Stimulated activated CD4-positive, alpha-beta T cell treated with anti-CD3 and anti-CD28 coated beads, Interleukin-2, amount 100 ng/mL, for 24 hours (primary cell): Measurements from ENCODE around the gene DENND2D.

ENCODE experiments used
- DNase-seq, 2 donors: peaks; one replicate each; pipeline ENCODE4 v3.0.0-alpha.2; 2020

DENND2D gene

DNA sequence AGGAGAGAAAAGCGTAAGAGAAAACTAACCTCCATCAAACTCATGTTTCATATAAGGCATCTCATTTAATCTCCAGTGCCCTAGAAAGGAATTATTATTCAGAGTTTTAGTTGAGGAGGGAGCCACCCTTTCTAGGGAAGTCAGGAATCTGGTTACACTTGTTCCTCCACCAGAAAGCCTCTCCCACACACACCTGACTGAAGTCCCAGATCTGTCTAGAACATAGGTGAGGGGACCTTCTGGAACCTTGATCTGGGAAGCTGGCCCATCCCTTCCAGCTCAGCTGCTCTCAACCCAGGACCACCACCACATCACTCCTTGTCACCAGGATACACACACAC, 1.9 kb upstream of the DENND2D start:
- peak in 1 of 2 donors; percentile 16 for DNase-seq

DNA sequence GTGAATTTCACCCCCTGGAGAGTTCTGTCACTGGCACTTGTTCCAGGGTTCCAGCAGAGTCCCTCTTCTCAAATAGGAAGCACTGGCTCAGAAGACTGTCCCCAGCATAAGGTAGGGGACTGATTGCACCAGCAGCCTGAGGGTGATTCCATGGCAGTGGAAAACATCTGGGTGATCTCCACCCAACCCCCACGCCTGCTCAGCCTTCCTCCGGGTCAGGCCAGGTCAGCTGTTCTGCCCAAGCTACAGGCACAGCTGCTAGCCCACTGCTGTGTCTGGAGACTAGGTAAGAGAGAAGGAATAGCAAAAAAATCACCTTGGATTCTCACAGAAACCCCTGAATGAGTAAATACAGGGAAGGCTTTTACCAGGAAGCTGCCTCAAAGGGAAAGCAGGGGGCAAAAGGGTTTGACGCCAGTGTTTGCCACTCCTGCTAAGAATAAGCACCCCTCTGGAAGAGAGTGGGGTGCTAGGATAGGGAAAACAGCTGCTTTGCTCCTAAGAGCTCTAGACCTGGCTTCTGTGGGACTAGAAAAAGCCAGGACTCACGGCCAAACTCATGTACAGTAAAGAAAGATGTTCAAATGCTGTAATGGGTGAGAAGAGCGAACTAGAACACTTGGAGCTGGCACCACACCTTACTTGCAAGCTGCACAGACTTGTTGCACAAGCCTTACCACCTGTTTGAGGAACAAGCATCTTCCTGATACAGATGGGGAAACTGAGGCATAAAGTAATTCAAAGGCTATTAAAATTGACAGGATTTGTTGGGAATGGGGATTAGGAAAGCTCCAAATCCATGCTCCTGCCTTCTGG, 1.0 kb upstream of the DENND2D start:
- DNase-seq: peak in 1 of 2 donors; percentile 29

DNA sequence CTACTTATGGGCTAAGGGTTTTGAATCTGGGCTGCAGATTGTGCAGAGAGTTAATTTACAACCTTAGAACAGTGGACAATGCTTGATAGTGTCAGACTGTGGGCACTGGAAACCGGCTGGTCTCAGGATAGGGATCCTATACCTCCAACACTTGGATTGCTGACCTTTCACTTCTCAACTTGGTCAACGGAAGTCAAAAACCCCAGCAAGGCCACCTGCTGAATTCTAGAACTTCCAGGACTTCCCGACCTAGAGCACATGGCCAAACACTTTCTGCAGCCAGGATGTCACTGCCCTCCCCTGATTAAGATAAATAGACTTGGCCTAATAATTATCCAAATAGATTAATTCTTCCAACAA, 336 bp upstream of the DENND2D start:
- peak in 1 of 2 donors; percentile 19 for DNase-seq

DNA sequence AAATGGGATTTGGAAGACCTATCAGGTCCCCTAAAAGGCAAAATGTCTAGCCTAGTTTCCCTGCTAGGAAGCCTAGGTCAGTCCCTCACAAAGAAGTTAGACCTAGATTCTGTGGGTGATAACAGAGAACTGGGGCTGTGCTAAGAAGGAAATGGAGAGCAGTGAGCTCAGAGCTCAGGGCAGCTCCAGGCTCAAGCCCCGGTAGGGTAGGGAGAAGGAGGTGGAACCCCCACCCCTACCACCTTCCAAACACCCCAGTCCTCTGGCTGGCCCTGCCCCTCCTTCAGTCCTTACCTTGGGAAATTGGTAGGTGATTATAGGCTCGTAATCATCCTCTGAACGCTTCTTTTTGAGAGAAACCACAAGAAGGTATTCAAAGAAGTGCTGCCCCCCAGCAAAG, 1.1 kb downstream of the DENND2D start:
- no peak for DNase-seq

DNA sequence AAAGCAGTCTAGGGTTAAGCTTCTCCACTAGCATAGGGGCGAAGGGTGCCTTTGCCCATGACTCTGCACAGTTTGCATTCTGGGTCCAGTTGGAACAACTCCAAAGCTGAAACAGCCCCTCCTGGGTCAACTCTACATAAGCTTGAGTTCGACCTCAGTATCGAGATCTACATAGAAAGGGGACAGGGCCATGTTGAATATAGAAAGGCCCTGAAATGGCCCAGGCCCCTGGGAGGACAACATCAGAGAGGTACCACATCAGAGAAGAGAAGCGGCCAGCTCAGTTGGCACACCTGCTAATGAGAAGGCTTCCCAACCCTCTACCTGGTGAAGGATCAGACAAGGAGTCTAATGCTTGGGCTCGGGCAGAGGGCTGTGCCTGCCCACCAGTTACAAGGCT, 1.6 kb downstream of the DENND2D start:
- DNase-seq: no peak

DNA sequence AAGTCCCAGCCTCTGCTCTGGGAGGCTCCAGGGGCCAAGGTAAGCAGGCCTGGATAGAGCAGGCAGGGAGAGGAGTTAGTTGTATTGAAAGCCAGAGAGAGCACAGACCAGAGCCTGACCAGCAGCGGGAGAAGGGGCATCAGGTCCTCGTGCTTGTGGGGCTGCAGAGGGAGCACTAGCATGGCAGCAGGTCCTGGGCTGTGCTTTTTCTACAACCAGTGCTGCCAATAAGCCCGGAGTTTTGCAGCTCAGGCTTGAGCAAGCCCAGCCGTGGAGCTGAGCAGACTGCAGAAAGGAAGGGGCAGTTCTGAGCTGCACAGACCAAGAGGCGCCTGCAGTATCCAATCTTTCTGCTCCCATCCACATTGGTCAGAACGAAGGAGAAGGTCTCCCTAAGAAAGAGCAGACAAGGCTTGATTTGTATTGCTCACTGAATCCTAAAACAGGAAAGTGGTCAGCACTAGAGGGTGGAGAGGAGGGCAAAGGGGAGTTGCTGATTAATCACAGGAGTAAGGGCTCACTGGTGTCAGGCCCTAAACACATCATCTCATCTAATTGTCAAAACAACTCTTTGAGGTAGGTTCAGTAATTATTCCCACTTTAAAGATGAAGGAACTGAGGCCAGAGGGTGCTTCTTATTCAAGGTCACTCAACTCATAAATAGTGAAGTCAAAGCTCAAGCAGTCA, 2.7 kb downstream of the DENND2D start:
- peak; percentile 66 to 71 for DNase-seq

DNA sequence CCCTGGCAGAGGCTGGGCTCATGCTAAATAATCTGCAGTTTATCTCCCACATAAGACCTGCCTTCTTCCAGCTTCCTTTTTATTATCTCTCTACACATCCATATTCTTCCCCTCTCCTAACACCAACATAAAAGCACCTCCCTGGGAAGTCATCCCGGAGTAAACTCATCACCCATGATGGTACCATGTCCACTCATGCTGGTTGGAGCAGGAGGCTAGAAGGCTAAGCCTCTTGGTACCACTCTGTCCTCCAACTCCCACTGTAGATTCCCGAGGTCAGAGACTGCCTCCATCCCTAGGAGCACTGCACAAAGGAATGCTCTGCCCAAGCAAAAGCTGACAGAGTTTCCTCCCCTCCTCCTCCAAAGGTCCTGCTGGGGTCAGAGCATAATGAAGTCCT, 4.2 kb downstream of the DENND2D start:
- no peak for DNase-seq

DNA sequence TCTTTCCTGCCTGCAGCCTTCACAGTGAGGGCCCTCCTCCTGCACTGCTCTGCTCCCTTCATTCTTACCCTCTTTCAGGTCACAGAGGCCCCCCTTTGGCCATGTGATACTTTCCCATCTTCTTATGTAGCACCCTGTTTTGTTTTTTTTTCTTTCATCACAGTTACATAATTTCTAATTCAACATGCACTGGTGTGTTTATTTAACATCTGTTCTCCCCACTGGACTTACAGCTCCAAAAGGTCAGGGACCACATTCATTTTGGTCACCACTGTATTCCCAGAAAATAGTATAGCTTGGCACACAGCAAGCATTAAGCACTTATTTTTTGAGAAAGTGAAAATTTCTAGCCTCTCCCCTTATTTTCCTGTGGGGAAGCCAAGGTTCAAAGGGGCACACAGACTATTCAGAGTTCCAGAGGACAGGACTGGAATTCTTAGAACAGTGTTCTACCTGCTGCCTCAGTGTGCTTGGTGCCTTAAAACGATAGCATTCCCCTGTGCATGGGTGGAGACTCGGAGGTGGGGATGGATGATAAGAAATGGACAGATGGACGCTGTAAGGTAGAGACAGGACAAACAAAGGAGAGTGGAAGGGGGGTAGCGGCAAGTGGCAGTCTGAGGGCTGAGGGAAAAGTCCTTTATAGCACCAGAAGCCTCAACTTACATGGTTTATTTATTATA, 5.3 kb downstream of the DENND2D start:
- no peak for DNase-seq

DNA sequence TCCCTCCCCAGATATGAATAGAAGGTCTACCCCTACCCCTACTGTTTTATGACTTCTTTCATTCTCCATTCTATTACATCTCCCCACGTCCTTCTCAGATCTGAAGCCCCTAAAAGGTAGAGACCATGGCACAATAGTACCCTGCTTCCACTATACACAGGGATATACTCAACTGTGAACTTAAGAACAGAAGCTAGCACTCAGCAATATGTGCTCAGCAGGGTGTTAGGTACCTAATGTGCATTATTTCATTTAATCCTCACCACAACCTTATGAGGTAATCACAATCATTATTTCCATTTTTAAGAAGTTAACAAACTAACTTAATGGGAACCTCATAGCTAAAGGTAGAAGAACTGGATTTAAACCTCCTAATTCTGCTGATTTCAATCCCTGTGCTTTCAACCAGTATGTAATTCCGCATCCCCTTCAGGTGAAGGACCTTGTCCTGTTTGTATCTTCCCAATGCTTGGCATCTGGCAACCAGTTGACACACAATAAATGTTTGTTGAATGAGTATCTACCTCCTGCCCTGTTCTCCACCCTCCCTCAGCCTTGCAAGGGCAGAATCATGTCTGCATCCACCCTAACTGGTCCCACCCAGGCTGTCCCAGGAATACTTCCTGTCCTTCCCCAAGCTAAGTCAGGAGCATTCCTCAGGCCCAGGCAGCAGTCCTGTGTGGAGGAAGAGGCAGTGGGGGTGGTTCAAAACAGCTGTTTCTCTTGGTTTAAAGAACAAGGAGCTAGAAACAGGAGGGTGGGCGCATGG, 6.5 kb downstream of the DENND2D start:
- no peak for DNase-seq

DNA sequence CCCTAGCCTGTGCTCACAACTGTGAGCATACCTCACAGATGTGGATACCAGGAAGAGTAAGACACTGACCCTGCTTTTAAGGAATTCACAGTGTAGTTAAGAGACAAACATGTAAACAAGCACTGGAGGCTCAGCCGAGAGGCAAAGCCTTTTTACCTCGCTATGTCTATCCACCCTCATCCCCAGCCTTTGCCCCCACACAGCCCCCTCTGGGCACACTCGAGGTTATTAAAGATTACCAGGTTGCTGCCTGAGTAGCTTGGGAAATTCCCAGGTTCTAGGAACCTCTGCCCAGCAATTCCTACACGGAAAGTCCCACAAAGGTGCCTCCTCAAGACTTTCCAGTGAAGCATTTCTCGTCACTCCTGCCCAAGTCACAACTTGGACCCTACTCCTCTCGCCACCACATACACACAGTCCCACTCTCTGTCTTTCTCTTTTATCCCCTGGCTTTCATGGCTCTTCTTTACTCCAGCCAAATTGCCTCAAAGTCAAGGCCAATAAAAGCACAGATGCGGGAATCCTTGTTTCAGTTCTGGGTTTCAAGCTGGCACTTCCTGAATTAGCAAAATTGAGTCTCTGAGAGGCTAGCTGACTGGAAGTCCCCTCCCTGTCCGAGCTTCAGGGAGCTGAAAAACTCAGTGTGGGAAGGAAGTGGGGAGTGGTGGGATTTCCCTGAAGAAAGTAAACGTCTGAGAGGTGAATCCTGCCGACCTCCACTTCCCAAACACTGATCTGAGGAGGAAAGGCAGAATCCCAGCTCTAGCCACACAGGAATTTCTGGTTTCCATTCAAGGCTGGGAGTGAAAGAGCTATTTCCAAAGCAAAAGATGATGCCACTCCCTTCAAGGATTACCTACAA, 7.6 kb downstream of the DENND2D start:
- no peak for DNase-seq

DNA sequence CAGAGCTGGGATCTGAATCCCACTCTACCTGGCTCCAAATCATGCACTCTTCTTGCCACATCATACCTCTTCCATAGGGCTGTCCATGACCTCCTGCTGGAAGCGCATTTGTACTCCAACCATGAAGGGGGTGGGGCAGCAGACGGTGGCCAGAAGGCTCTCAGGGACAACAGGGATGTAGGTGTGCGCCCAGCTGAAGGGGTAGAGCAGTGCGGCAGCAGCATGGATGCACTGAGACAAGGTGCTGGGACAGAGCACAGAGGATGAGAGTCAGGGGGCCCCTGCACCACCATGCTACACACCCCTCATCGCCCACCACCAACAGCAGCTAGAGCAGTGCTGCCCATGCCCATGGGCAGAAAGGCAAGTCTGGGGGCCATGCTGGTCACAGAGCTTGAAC, 8.4 kb downstream of the DENND2D start:
- no peak for DNase-seq

DNA sequence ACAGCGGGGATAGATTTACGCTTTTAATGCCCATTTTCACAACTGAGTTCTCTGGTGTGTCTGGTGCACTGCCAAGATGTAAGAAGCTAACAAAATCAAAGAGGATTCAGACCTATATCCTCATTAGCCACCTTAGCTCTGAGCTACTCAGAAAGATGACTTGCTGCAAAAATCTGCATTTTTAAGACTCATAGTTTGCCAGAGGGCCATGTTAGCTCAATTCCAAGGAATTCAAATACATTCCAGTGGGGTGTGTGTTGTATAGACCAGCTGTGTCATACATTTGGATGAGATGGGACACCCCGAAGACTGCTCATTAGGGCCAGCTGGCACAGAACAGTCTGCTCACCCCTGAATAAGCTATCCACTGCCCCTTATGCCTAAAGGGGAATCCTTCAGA, 8.9 kb downstream of the DENND2D start:
- DNase-seq: no peak

DNA sequence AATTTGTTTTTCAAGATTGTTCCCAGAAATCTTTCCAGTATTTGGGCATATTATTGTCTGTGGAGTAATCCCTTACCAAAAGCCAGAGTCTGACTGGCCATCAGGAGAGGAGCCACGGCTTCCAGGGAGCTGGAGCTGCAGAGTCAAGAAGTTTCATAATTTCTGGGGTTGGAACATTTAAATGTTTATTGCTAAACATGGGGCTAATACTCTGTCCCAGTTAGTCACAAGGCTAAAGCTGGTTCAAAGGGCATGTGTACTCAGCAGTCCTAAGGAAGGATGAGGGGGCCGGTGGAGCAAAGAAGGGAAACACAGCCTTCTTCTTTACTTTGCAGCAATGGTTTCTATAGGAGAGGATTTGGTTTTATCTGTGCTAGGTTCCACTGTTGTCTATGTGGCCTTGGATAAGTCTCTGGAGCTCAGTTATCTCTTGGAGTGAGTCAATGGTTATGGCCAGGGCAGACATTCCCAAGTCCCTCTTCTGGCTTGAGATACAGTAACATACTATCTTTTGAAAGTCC, 9.5 kb downstream of the DENND2D start:
- DNase-seq: no peak

DNA sequence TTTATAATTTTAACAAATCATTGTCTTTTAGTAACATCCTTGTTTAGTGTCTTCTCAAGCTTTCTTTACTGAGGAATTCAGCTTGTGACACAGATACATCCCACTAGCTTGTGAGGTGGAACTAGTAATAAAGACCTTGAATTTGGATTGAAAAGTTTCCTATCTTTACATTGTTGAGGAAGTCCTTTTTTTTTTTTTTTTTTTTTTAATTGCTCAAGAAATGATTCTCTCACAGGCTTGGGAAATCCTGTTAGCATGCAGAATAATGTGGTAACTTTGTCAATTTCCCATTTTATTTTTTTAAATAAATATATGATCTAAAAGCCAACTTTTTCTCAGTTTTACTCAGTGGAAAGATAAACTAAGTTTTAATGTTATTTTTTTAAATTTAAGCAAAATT, 15.8 kb downstream of the DENND2D start:
- DNase-seq: no peak

DNA sequence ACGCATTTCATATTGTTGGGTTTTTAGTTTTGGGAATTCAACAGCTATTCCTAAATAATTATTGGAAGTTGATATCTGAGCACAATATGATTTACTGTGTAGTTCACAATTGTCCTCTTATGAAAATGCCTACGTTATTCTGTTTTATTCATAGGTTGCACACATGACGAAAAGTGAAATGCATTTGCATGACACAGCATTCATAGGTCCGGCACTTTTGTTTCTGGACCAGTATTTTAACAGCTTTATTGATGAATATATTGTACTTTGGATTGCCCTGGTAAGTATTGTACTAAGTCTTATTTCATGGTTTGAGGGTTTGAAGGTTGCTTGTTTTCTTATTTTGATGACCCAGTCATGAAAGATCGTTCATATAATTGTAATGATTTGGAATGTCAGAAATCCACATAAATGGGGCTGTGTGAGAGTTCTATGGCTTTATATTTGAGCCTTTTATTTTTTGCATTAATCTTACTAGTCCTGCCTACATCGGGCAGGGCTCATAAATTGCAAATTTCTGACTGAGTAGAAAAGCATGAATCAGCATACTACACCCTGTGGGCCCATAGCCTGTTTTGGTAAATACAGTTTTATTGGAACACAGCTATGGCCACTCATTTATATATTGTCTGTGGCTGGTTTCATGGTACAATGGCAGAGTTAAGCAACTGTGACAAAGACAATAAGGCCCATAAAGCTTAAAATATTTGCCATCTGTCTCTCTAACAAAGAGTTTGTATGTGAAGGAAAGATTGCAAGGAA, 17.0 kb downstream of the DENND2D start:
- DNase-seq: no peak

DNA sequence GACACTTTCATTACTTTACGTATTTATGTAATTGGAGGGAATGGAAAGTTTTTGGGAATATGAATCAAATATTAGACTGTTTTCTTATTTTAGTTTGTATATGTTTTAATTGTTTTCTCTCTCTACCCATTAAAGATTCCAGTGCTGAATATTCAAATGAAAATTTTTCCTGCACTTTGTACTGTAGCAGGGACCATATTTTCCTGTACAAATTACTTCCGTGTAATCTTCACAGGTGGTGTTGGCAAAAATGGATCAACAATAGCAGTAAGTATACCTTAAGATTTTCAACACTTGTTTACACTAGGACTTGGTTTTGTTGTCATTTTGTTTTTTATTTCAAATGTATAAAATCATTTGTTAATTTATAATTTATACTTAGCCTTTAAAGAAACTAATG, 18.4 kb downstream of the DENND2D start:
- DNase-seq: no peak

DNA sequence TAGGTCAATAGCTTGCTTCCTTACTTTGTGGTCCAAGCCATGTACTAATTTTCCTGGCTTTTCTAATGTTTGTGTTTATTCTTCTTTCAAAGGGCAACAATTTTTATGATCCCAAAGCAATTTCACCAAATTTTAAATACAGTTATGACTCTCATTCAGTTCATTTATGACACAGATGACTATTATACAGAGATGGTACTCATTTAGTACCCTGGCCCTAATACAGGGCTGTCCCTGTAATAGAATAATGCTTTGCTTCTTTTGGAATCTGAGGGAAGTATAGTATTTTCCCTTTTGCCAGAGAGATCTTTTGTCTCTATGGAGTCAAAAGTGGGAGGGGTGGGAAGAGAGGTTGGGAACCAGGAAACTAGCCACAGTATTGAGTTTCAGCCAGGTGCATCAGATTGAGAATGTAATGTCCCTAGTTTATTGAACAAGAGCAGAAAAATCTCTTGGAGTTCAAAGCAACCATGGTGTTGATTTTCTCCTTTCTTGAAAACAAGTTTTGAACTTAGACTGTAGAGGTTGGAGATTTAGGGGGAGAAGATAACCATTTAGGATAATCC, 20.4 kb downstream of the DENND2D start:
- DNase-seq: no peak

DNA sequence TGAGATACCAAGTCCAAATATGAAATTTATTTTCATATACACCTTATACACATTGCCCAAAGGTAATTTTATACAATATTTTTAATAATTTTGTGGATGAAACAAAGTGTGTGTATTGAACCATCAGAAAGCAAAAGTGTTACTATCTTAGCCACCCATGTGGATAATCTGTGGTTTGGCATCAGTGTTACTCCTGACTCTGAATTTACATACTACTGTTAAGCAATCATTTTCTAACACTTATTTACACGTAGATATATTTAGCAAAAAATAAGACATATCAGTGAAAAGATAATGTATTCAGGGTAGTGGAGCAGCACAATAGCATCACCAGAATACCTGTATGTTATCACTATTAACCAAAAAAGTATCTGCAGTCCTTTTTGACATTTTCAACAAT, 23.8 kb downstream of the DENND2D start:
- DNase-seq: no peak

DNA sequence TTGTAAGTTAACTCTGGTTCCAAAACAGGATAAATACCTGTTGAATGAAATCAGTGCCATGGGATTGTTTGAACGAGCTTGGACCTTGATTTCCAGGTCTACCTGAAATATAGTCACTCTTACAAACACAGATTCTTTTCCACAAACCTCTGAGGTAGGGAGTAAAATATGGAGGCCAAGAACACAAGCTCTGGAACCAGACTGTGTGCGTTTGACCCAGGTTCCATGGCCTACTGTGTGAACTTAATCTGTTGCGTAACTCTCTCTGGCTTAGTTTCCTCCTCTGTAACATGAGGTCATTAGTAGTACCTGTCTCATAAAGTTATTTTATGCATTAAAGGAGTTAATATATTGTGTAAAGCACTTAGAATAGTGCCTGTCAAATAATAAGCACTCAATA, 25.1 kb downstream of the DENND2D start:
- no peak for DNase-seq

DNA sequence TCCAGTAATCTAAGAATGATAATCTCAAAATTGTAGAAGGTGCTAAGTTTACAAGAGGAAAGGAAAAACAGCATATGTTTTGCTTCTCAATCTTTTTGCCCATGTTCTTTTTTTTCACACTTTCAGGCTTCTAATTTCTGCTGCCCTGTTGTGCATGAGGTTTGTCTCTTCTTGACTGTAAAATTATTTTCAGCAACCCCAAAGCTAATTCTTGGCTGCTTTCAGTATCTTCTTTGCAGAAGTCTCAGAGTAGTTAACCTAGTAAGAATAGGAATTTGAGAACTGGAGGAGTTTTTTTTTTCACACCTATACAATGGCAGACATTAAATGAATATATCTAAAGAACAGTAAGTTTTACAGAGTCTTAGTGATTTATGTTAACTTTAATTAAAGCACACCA, 26.4 kb downstream of the DENND2D start:
- no peak for DNase-seq

DNA sequence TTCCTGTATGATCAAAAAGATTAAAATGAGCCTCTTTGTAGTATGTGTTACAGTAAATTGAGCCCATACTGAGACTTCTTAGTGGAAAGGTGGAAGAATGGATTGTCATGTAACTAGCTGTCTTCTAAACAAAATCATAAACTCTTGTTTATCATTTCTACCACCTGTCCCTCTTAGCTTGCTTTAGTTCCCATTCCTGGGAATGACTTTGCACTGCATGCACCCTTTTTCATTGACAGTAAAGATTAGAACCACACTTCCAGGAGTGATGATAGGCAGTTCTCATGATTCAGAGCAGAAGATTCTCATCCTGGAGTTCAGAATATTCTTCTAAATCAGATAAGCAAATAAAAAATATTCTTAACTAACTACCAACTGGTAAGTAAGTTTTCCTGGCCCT, 28.0 kb downstream of the DENND2D start:
- DNase-seq: no peak
